WTC11 (cell line): ENCODE measurements around the gene KIAA0753. TPM values are rescaled to one million over a fixed set of nuclear protein-coding genes. Genes with fewer than 3 reads are reported as not detected.

Source experiments
- ATAC-seq: fragments of 200-7000 bp; cut with Tn5 transposase; 2 replicates; pipeline ENCODE4 v1.10.0; 2021; ENCODE audit warnings: mild to moderate bottlenecking, moderate library complexity
- CTCF ChIA-PET: fragments of 300-600 bp; sonication (Branson Sonifier 250); formaldehyde crosslinking; loops from one replicate; lab custom pipeline; 2021; ENCODE audit warnings: antibody characterized with exemption; lab: Charles Lee
- POLR2A ChIA-PET: fragments of 350-600 bp; sonication (Branson Sonifier 250); formaldehyde crosslinking; loops from one replicate; lab custom pipeline; 2021; ENCODE audit warnings: antibody characterized with exemption; lab: Charles Lee
- DNase-seq: peaks from one replicate; pipeline ENCODE4 v3.0.0; 2021; ENCODE audit warnings: low spot score
- H3K27ac Mint-ChIP-seq: 2 replicates; pipeline ENCODE4 v1.8.0; 2021; ENCODE audit warnings: mixed read lengths
- H3K27me3 Mint-ChIP-seq: 2 replicates; pipeline ENCODE4 v1.8.0; 2021; ENCODE audit warnings: low read depth, mild to moderate bottlenecking, moderate library complexity, mixed read lengths
- H3K36me3 Mint-ChIP-seq: 2 replicates; pipeline ENCODE4 v1.8.0; 2021; ENCODE audit warnings: mixed read lengths
- H3K4me1 Mint-ChIP-seq: 2 replicates; pipeline ENCODE4 v1.8.0; 2022; ENCODE audit warnings: mixed read lengths
- H3K4me3 Mint-ChIP-seq: 2 replicates; pipeline ENCODE4 v1.8.0; 2021; ENCODE audit warnings: mild to moderate bottlenecking, moderate library complexity, mixed read lengths
- H3K9me3 Mint-ChIP-seq: 2 replicates; pipeline ENCODE4 v1.8.0; 2021; ENCODE audit warnings: mixed read lengths
- CBFB ChIP-seq: sonication (generic); formaldehyde crosslinking; IDR thresholded peaks from 2 replicates; pipeline ENCODE4 v1.8.1; 2022; ENCODE audit warnings: mild to moderate bottlenecking, low read depth, missing genetic modification reagents
- CTCF ChIP-seq: fragments of 200-600 bp; IDR thresholded peaks from 2 replicates; pipeline ENCODE4 v1.8.0; 2022; ENCODE audit warnings: antibody characterized with exemption
- E2F4 ChIP-seq: sonication (generic); formaldehyde crosslinking; IDR thresholded peaks from 2 replicates; pipeline ENCODE4 v1.8.1; 2022; ENCODE audit warnings: low read depth, mild to moderate bottlenecking, moderate library complexity, missing genetic modification reagents, borderline replicate concordance
- ELF4 ChIP-seq: sonication (generic); formaldehyde crosslinking; IDR thresholded peaks from 2 replicates; pipeline ENCODE4 v1.8.1; 2022; ENCODE audit warnings: low read depth, mild to moderate bottlenecking, moderate library complexity, missing genetic modification reagents
- EMX1 ChIP-seq: fragments of 250-450 bp; sonication (Bioruptor Pico); IDR thresholded peaks from 2 replicates; pipeline ENCODE4 v1.8.0; 2021; ENCODE audit warnings: mild to moderate bottlenecking
- ESRRA ChIP-seq: sonication (generic); formaldehyde crosslinking; IDR thresholded peaks from 2 replicates; pipeline ENCODE4 v1.8.1; 2022; ENCODE audit warnings: mild to moderate bottlenecking, missing genetic modification reagents, borderline replicate concordance
- KAT7 ChIP-seq: sonication (generic); formaldehyde crosslinking; IDR thresholded peaks from 2 replicates; pipeline ENCODE4 v1.8.1; 2023; ENCODE audit warnings: missing genetic modification reagents, mild to moderate bottlenecking, borderline replicate concordance
- MXD4 ChIP-seq: fragments of 250-450 bp; sonication (Bioruptor Pico); IDR thresholded peaks from 2 replicates; pipeline ENCODE4 v1.8.0; 2021; ENCODE audit warnings: mild to moderate bottlenecking, moderate library complexity, borderline replicate concordance
- NFATC4 ChIP-seq: fragments of 250-450 bp; sonication (Bioruptor Pico); IDR thresholded peaks from 2 replicates; pipeline ENCODE4 v1.9.0; 2021; ENCODE audit warnings: mild to moderate bottlenecking
- NFE2L1 ChIP-seq: sonication (generic); formaldehyde crosslinking; IDR thresholded peaks from 2 replicates; pipeline ENCODE4 v1.8.1; 2023; ENCODE audit warnings: missing genetic modification reagents
- OVOL2 ChIP-seq: fragments of 250-450 bp; sonication (Bioruptor Pico); IDR thresholded peaks from 2 replicates; pipeline ENCODE4 v1.9.0; 2021; ENCODE audit warnings: mild to moderate bottlenecking, borderline replicate concordance
- PRRX2 ChIP-seq: fragments of 250-450 bp; sonication (Bioruptor Pico); IDR thresholded peaks from 2 replicates; pipeline ENCODE4 v1.8.0; 2021; ENCODE audit warnings: mild to moderate bottlenecking
- SMAD4 ChIP-seq: sonication (generic); formaldehyde crosslinking; IDR thresholded peaks from 2 replicates; pipeline ENCODE4 v1.8.0; 2022; ENCODE audit warnings: mild to moderate bottlenecking, missing genetic modification reagents
- ZBTB21 ChIP-seq: sonication (generic); formaldehyde crosslinking; IDR thresholded peaks from 2 replicates; pipeline ENCODE4 v1.8.1; 2023; ENCODE audit warnings: mild to moderate bottlenecking, missing genetic modification reagents, borderline replicate concordance
- ZNF138 ChIP-seq: sonication (generic); formaldehyde crosslinking; conservative IDR thresholded peaks from 2 replicates; pipeline ENCODE4 v1.8.1; 2022; ENCODE audit warnings: mild to moderate bottlenecking, moderate library complexity, missing genetic modification reagents
- ZNF416 ChIP-seq: fragments of 250-450 bp; sonication (Bioruptor Pico); IDR thresholded peaks from 2 replicates; pipeline ENCODE4 v1.9.0; 2021; ENCODE audit warnings: mild to moderate bottlenecking, inconsistent platforms
- total RNA-seq: library from RNA; stranded (reverse); gene quantifications from 3 replicates; pipeline ENCODE4 v1.2.3, GENCODE V29; 2021
- TF ChIP-seq, protein P1 (sequence below): sonication (generic); formaldehyde crosslinking; IDR thresholded peaks from 2 replicates; pipeline ENCODE4 v1.8.0; 2023; ENCODE audit warnings: mild to moderate bottlenecking, missing genetic modification reagents
- TF ChIP-seq, protein P2 (sequence below): fragments of 250-450 bp; sonication (Bioruptor Pico); IDR thresholded peaks from 2 replicates; pipeline ENCODE4 v2.1.2; 2022; ENCODE audit warnings: mild to moderate bottlenecking, moderate library complexity
- TF ChIP-seq, protein P3 (sequence below): sonication (generic); formaldehyde crosslinking; IDR thresholded peaks from 2 replicates; pipeline ENCODE4 v1.8.1; 2022; ENCODE audit warnings: low read depth, missing genetic modification reagents, borderline replicate concordance
- TF ChIP-seq, protein P4 (sequence below): sonication (generic); formaldehyde crosslinking; IDR thresholded peaks from 2 replicates; pipeline ENCODE4 v1.8.0; 2022; ENCODE audit warnings: mild to moderate bottlenecking, missing genetic modification reagents
- TF ChIP-seq, protein P5 (sequence below): sonication (generic); formaldehyde crosslinking; conservative IDR thresholded peaks from 2 replicates; pipeline ENCODE4 v1.8.1; 2023; ENCODE audit warnings: mild to moderate bottlenecking, low read depth, missing genetic modification reagents, moderate library complexity
- TF ChIP-seq, protein P6 (sequence below): sonication (generic); formaldehyde crosslinking; IDR thresholded peaks from 2 replicates; pipeline ENCODE4 v1.8.1; 2022; ENCODE audit warnings: mild to moderate bottlenecking, missing genetic modification reagents, moderate library complexity, borderline replicate concordance

The KIAA0753 gene
- total RNA-seq, 1 experiment from 2014 or later, result 22.8 TPM

DNA sequence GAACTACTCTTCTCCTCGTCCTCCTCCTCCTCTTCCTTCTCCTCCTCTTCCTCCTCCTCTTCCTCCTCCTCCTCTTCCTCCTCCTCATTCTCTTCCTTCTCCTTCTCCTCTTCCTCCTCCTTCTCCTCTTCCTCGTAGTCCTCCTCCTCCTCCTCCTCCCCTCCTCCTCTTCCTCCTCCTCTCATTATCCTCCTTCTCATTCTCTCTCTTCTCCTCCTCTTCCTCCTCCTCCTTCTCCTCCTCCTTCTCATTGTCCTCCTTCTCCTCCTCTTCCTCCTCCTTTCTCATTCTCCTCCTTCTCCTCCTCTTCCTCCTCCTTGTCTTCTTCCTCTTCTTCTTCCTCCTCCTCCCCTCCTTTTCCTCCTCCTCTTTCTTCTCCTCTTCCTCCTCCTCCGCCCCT is 80.0 kb downstream of the KIAA0753 start:
- Mint-ChIP-seq H3K36me3 (no peaks in the 10 kb centered on the region), H3K27ac (no peak overlapping the region), H3K4me1 (peaks cover 6% of the 10 kb centered on the region)
- TF ChIP-seq ZNF416 (CRISPR knock-in tag) (no peak), E2F4 (CRISPR knock-in tag) (no peak), ELF4 (CRISPR knock-in tag) (no peak), CTCF (no peak), ZNF138 (no peak), ZBTB21 (CRISPR knock-in tag) (no peak), KAT7 (CRISPR knock-in tag) (no peak), MXD4 (no peak), NFATC4 (CRISPR knock-in tag) (no peak), NFE2L1 (CRISPR knock-in tag) (no peak), ESRRA (no peak)
- TF ChIP-seq, protein P1, sequence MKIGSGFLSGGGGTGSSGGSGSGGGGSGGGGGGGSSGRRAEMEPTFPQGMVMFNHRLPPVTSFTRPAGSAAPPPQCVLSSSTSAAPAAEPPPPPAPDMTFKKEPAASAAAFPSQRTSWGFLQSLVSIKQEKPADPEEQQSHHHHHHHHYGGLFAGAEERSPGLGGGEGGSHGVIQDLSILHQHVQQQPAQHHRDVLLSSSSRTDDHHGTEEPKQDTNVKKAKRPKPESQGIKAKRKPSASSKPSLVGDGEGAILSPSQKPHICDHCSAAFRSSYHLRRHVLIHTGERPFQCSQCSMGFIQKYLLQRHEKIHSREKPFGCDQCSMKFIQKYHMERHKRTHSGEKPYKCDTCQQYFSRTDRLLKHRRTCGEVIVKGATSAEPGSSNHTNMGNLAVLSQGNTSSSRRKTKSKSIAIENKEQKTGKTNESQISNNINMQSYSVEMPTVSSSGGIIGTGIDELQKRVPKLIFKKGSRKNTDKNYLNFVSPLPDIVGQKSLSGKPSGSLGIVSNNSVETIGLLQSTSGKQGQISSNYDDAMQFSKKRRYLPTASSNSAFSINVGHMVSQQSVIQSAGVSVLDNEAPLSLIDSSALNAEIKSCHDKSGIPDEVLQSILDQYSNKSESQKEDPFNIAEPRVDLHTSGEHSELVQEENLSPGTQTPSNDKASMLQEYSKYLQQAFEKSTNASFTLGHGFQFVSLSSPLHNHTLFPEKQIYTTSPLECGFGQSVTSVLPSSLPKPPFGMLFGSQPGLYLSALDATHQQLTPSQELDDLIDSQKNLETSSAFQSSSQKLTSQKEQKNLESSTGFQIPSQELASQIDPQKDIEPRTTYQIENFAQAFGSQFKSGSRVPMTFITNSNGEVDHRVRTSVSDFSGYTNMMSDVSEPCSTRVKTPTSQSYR (CRISPR knock-in tag), result no peak
- TF ChIP-seq, all 79 proteins: peak for 0
- Mint-ChIP-seq H3K9me3 (no peaks in the 10 kb centered on the region), H3K4me3 (no peak overlapping the region), H3K27me3 (peaks cover 38% of the 10 kb centered on the region)
- ChIA-PET POLR2A (no interaction called here), CTCF (interaction anchor here (0.5 to 1.1 kb wide), 2 partner anchors 90 to 410 kb away, joined by 3 to 4 read pairs; no protein-coding TSS in a partner anchor)
- ATAC-seq, result no peak
- no peak for DNase-seq

- Mint-ChIP-seq H3K4me3 (no peak overlapping the region), H3K27ac (no peak overlapping the region), H3K27me3 (peaks cover 45% of the 10 kb centered on the region), H3K4me1 (peaks cover 10% of the 10 kb centered on the region), H3K9me3 (no peaks in the 10 kb centered on the region), H3K36me3 (no peaks in the 10 kb centered on the region)
- no peak for DNase-seq
- ATAC-seq, result no peak
- POLR2A ChIA-PET, result no interaction called here
- CTCF ChIA-PET, result interaction anchor here (1.1 to 1.2 kb wide), 2 partner anchors 18 to 89 kb away, joined by 3 read pairs; no protein-coding TSS in a partner anchor
- no peak for TF ChIP-seq SMAD4
- no peak for TF ChIP-seq EMX1
- TF ChIP-seq CBFB, result no peak
- TF ChIP-seq, protein P2, sequence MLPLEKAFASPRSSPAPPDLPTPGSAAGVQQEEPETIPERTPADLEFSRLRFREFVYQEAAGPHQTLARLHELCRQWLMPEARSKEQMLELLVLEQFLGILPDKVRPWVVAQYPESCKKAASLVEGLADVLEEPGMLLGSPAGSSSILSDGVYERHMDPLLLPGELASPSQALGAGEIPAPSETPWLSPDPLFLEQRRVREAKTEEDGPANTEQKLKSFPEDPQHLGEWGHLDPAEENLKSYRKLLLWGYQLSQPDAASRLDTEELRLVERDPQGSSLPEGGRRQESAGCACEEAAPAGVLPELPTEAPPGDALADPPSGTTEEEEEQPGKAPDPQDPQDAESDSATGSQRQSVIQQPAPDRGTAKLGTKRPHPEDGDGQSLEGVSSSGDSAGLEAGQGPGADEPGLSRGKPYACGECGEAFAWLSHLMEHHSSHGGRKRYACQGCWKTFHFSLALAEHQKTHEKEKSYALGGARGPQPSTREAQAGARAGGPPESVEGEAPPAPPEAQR (CRISPR knock-in tag), result no peak
- no peak for TF ChIP-seq OVOL2 (CRISPR knock-in tag)
- TF ChIP-seq, protein P3, sequence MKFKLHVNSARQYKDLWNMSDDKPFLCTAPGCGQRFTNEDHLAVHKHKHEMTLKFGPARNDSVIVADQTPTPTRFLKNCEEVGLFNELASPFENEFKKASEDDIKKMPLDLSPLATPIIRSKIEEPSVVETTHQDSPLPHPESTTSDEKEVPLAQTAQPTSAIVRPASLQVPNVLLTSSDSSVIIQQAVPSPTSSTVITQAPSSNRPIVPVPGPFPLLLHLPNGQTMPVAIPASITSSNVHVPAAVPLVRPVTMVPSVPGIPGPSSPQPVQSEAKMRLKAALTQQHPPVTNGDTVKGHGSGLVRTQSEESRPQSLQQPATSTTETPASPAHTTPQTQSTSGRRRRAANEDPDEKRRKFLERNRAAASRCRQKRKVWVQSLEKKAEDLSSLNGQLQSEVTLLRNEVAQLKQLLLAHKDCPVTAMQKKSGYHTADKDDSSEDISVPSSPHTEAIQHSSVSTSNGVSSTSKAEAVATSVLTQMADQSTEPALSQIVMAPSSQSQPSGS (CRISPR knock-in tag), result no peak
- TF ChIP-seq, protein P4, sequence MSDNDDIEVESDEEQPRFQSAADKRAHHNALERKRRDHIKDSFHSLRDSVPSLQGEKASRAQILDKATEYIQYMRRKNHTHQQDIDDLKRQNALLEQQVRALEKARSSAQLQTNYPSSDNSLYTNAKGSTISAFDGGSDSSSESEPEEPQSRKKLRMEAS (CRISPR knock-in tag), result no peak
- TF ChIP-seq, protein P5, sequence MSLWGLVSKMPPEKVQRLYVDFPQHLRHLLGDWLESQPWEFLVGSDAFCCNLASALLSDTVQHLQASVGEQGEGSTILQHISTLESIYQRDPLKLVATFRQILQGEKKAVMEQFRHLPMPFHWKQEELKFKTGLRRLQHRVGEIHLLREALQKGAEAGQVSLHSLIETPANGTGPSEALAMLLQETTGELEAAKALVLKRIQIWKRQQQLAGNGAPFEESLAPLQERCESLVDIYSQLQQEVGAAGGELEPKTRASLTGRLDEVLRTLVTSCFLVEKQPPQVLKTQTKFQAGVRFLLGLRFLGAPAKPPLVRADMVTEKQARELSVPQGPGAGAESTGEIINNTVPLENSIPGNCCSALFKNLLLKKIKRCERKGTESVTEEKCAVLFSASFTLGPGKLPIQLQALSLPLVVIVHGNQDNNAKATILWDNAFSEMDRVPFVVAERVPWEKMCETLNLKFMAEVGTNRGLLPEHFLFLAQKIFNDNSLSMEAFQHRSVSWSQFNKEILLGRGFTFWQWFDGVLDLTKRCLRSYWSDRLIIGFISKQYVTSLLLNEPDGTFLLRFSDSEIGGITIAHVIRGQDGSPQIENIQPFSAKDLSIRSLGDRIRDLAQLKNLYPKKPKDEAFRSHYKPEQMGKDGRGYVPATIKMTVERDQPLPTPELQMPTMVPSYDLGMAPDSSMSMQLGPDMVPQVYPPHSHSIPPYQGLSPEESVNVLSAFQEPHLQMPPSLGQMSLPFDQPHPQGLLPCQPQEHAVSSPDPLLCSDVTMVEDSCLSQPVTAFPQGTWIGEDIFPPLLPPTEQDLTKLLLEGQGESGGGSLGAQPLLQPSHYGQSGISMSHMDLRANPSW (CRISPR knock-in tag), result no peak
- TF ChIP-seq, protein P6, sequence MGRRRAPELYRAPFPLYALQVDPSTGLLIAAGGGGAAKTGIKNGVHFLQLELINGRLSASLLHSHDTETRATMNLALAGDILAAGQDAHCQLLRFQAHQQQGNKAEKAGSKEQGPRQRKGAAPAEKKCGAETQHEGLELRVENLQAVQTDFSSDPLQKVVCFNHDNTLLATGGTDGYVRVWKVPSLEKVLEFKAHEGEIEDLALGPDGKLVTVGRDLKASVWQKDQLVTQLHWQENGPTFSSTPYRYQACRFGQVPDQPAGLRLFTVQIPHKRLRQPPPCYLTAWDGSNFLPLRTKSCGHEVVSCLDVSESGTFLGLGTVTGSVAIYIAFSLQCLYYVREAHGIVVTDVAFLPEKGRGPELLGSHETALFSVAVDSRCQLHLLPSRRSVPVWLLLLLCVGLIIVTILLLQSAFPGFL (CRISPR knock-in tag), result no peak
- TF ChIP-seq PRRX2 (CRISPR knock-in tag), result no peak
- no peak for TF ChIP-seq ZBTB21 (CRISPR knock-in tag)
Measured at GRCh38 chr17:6559753-6560215, 80.7 kb downstream of the KIAA0753 start.
